ENCODE measurements around the gene GATC. TPM values are rescaled to one million over a fixed set of nuclear protein-coding genes. Genes with fewer than 3 reads are reported as not detected.
"Not testable (repeated sequence)": the region's sequence is repeated elsewhere in the genome, so short reads cannot be mapped to it uniquely, and the experiment has no call there.

The GATC gene
- total RNA-seq, 2 experiments from 2014 or later = 27.3 to 32.3 TPM

- Mint-ChIP-seq H3K9me3 (no peaks in the 10 kb centered on the region), H3K27ac (no peak overlapping the region), H3K4me3 (no peak overlapping the region), H3K4me1 (peaks cover 5% of the 10 kb centered on the region), H3K27me3 (no peaks in the 10 kb centered on the region), H3K36me3 (ENCODE audit: low read depth) (peaks cover 3% of the 10 kb centered on the region)
- ChIA-PET CTCF (no interaction called here), POLR2A (interaction anchor here (0.7 kb wide), 1 partner anchor 13 kb away, joined by 3 read pairs; no protein-coding TSS in a partner anchor)
- DNase-seq = no peak
Measured at GRCh38 chr12:120481022-120481767, 35.0 kb downstream of the GATC start.

GRCh38 chr12:120483621-120484020 lies 37.4 kb downstream of the GATC start:
- Mint-ChIP-seq H3K9me3 (no peaks in the 10 kb centered on the region), H3K4me1 (peaks cover 5% of the 10 kb centered on the region), H3K4me3 (no peak overlapping the region), H3K36me3 (ENCODE audit: low read depth) (peaks cover 3% of the 10 kb centered on the region), H3K27ac (no peak overlapping the region), H3K27me3 (no peaks in the 10 kb centered on the region)
- DNase-seq = no peak
- ChIA-PET CTCF (interaction anchor here (0.6 to 0.8 kb wide), 4 partner anchors 37 to 182 kb away, joined by 3 to 5 read pairs (median 4); partner anchors contain the start of gene SIRT4), POLR2A (no interaction called here)

- no peaks in the 10 kb centered on the region for H3K9me3 Mint-ChIP-seq
- H3K27me3 Mint-ChIP-seq = no peaks in the 10 kb centered on the region
- H3K4me1 Mint-ChIP-seq = no peaks in the 10 kb centered on the region
- H3K36me3 Mint-ChIP-seq (ENCODE audit: low read depth) = peaks cover 3% of the 10 kb centered on the region
- no peak overlapping the region for H3K4me3 Mint-ChIP-seq
- H3K27ac Mint-ChIP-seq = no peak overlapping the region
- CTCF ChIA-PET = interaction anchor here (0.5 to 1.0 kb wide), 2 partner anchors 43 to 85 kb away, joined by 3 read pairs; partner anchors contain the start of gene COQ5
- DNase-seq = no peak
- POLR2A ChIA-PET = no interaction called here
Measured at GRCh38 chr12:120485961-120486881, 40.0 kb downstream of the GATC start.

DNA sequence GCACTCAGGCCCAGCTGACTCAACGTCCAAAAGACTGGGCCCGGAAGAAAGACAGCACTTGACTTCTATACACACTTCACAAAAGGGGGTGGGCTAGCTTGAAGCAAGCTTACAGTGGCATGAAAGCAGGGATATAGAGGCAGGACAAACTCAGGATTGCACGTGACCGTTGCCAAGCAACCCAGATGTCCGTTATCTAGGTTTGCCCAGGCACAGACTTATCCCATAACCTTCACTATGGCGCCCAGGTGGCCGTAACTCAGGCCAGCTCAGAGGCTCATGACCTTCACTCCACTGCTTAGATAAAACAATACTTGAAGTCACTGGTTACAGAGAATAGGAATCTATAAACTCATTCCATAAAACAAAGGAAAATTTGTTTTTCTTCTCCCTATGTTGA lies 41.3 kb downstream of the GATC start:
- POLR2A ChIA-PET; DNase-seq; H3K4me1 Mint-ChIP-seq; H3K36me3 Mint-ChIP-seq (ENCODE audit: low read depth); H3K27ac Mint-ChIP-seq; H3K4me3 Mint-ChIP-seq; H3K9me3 Mint-ChIP-seq; H3K27me3 Mint-ChIP-seq: not testable (repeated sequence)
- CTCF ChIA-PET = interaction anchor here (0.6 kb wide), 1 partner anchor 953 kb away, joined by 3 read pairs; no protein-coding TSS in a partner anchor

DNA sequence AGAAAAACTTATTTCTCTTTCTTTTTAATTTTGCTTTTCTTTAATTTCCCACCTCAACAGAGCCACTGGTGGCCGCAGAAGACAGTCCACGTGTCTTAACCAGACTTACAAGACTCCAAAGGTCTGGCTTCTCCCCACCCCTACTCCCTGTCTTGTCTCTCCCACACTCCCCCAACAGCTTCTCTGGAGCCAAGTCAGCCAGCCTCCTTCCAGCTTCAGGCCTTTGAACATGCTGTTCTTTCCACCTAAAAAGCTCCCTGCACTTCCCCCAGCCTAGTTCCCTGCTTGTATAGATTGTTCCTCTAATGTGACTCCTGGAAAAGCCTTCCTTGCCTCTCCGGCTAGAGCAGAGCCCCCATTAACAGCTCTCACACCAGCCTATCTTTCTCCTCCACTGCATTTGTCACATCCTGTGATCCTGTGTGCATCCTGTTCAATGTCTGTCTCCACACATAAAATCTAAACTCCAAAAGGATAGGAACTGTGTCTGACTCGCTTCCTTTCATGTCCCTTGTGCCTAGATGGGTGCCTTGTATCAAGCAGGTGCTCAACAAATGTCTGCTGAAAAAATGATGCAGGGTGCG lies 41.9 kb downstream of the GATC start:
- ChIA-PET CTCF (interaction anchor here (1.0 kb wide), 1 partner anchor 37 kb away, joined by 3 read pairs; no protein-coding TSS in a partner anchor), POLR2A (no interaction called here)
- H3K9me3 Mint-ChIP-seq = no peaks in the 10 kb centered on the region

DNA sequence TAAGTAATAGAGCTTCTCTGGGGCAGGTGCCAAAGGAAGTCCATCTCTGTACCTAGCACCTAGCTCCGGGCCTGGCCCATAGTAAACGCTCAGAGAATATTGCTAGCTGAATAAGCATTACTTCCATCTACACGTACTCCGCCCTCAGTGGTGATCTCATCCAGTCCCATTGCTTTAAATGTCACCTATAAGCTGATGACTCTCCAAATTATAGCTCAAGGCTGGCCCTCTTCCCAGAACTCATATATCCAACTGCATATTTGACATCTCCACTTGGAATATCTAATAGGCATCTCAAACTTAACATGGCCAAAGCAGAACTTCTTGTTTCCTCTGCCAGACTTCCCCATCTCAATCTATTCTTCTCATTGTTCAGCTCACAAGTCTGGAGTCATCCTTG lies 42.8 kb downstream of the GATC start:
- Mint-ChIP-seq H3K27me3 (no peaks in the 10 kb centered on the region), H3K4me3 (no peak overlapping the region), H3K4me1 (no peaks in the 10 kb centered on the region), H3K27ac (no peak overlapping the region), H3K36me3 (ENCODE audit: low read depth) (no peaks in the 10 kb centered on the region), H3K9me3 (no peaks in the 10 kb centered on the region)
- POLR2A ChIA-PET = no interaction called here
- DNase-seq = no peak
- CTCF ChIA-PET = interaction anchor here (0.6 to 2.3 kb wide), 6 partner anchors 15 to 193 kb away, joined by 3 to 6 read pairs (median 4); no protein-coding TSS in a partner anchor

More for the DNA sequence above, 41.9 kb downstream of the GATC start:
- no peak overlapping the region for H3K4me3 Mint-ChIP-seq
- no peaks in the 10 kb centered on the region for H3K36me3 Mint-ChIP-seq (ENCODE audit: low read depth)
- peak overlapping the region; percentile 20 for H3K27ac Mint-ChIP-seq
- H3K27me3 Mint-ChIP-seq = no peaks in the 10 kb centered on the region
- DNase-seq = no peak
- H3K4me1 Mint-ChIP-seq = no peaks in the 10 kb centered on the region

DNA sequence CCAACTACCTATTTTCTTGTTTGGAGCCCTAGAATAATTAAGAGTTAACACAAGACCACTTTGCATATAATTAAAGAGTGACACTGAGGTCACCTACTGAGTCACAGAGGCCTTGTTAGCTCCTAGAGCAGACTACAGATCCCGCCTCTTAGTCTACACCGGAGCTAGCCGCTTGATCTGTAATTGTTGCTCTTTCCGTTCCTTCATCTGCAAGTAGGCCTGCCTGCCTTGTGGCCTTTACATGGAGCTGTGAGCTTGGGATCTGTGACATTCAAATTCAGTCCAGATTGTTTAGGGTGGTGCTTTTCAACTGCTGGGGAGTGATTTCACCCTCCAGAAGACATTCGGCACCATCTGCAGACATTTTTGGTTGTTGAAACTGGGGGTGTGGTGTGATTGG lies 44.1 kb downstream of the GATC start:
- CTCF ChIA-PET = interaction anchor here (1.0 to 2.3 kb wide), 5 partner anchors 11 to 27 kb away, joined by 3 to 6 read pairs (median 4); no protein-coding TSS in a partner anchor
- Mint-ChIP-seq H3K27ac (no peak overlapping the region), H3K36me3 (ENCODE audit: low read depth) (no peaks in the 10 kb centered on the region)

GRCh38 chr12:120490833-120491512 lies 44.7 kb downstream of the GATC start:
- POLR2A ChIA-PET = no interaction called here
- Mint-ChIP-seq H3K36me3 (ENCODE audit: low read depth) (no peaks in the 10 kb centered on the region), H3K27ac (no peak overlapping the region), H3K4me1 (peaks cover 11% of the 10 kb centered on the region), H3K9me3 (no peaks in the 10 kb centered on the region), H3K4me3 (no peak overlapping the region), H3K27me3 (no peaks in the 10 kb centered on the region)
- DNase-seq = no peak
- CTCF ChIA-PET = interaction anchor here (0.6 to 2.3 kb wide), 10 partner anchors 11 to 39 kb away, joined by 3 to 6 read pairs (median 4); no protein-coding TSS in a partner anchor

More for the DNA sequence above, 44.1 kb downstream of the GATC start:
- POLR2A ChIA-PET = no interaction called here
- Mint-ChIP-seq H3K4me3 (no peak overlapping the region), H3K9me3 (no peaks in the 10 kb centered on the region), H3K4me1 (peaks cover 8% of the 10 kb centered on the region), H3K27me3 (no peaks in the 10 kb centered on the region)
- no peak for DNase-seq

- Mint-ChIP-seq H3K4me3 (peak overlapping the region; percentile 85), H3K27me3 (no peaks in the 10 kb centered on the region), H3K27ac (peak overlapping the region; percentile 86), H3K9me3 (no peaks in the 10 kb centered on the region), H3K36me3 (ENCODE audit: low read depth) (peaks cover 27% of the 10 kb centered on the region), H3K4me1 (peaks cover 36% of the 10 kb centered on the region)
- no peak for DNase-seq
- ChIA-PET POLR2A (no interaction called here), CTCF (interaction anchor here (1.3 to 2.1 kb wide), 3 partner anchors 10 to 26 kb away, joined by 4 to 7 read pairs (median 5); partner anchors contain the start of gene SRSF9)
Measured at GRCh38 chr12:120495186-120495730, 49.0 kb downstream of the GATC start.

DNA sequence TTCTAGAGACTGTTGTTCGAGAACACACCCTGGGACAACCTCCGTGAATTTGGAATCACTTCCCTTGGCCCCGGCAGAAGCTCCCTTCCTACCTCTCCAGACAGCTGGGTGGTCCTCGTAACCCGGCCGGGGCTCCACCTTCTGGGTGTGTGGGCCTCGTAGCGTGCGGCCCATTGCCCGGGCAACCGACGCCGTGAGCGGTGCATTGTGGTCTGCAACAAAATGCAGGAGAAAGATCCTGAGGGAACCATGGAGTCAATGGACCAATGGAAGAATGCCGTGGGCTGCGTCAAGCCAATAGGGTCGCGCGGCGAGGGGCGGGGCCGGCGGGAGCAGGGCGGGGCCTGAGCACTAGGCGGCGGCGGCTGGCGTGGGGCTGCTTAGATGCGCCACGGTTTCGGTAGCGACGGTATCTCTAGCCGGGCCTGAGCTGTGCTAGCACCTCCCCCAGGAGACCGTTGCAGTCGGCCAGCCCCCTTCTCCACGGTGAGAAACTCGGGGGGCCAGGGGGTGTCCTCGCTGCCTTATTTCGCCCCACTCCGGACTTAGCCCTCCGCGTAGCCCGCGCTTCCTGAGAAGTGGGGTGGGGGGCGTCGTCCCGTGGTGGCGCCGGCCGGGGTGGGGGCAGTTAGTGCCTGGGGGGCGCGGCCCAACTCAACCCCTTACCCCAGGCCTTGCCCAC lies 49.6 kb downstream of the GATC start, which contains the start of gene DYNLL1:
TSS of gene DYNLL1 (plus strand) at position 383 of the 682 bp plus-strand sequence. CDS start 309 bp downstream, outside the sequence.
- peaks cover 32% of the 10 kb centered on the region for H3K36me3 Mint-ChIP-seq (ENCODE audit: low read depth)
- CTCF ChIA-PET = interaction anchor here (0.9 to 2.1 kb wide), 6 partner anchors 9 to 59 kb away, joined by 3 to 7 read pairs (median 4); partner anchors contain the start of gene SRSF9
- H3K4me3 Mint-ChIP-seq = peak within 1 kb of the TSS; percentile 85
- peak within 1 kb of the TSS; percentile 86 for H3K27ac Mint-ChIP-seq
- peaks cover 42% of the 10 kb centered on the region for H3K4me1 Mint-ChIP-seq
- peak; percentile 97 for DNase-seq
- no peaks in the 10 kb centered on the region for H3K27me3 Mint-ChIP-seq
- POLR2A ChIA-PET = no interaction called here
- H3K9me3 Mint-ChIP-seq = no peaks in the 10 kb centered on the region
